ENCODE results near the gene TMEM134. TPM values are rescaled to one million over a fixed set of nuclear protein-coding genes. Genes with fewer than 3 reads are reported as not detected.

TMEM134 gene
- total and polyA plus RNA-seq, 2 donors (not counting 3 experiments of a cell fraction or from before 2014, with no cell fraction given), result 33.4 to 207 TPM

- H3K27ac ChIP-seq (ENCODE audit: insufficient read depth, low read depth, low read length), result no peak overlapping the region
- no peaks in the 10 kb centered on the region for H3K9me3 ChIP-seq (replicated peaks; ENCODE audit: control insufficient read depth, insufficient read depth, low read length)
- H3K9ac ChIP-seq (replicated peaks; ENCODE audit: extremely low read depth, insufficient read depth, low read length), result no peak overlapping the region
- H3K79me2 ChIP-seq (ENCODE audit: control insufficient read depth, insufficient read depth, low read length), result peaks cover 11% of the 10 kb centered on the region
- no peak overlapping the region for H3K4me2 ChIP-seq (ENCODE audit: insufficient read depth, low read length)
- ChIA-PET POLR2A (no interaction called here), CTCF (no interaction called here)
- H4K20me1 ChIP-seq (replicated peaks; ENCODE audit: control insufficient read depth, extremely low read depth, insufficient read depth, low read length), result no peaks in the 10 kb centered on the region
- H2AFZ ChIP-seq (ENCODE audit: low read depth, low read length), result no peak overlapping the region
- peaks cover 0 to 4% of the 10 kb centered on the region in 2 experiments for H3K36me3 ChIP-seq (ENCODE audit: control insufficient read depth in 2 of 2, extremely low read depth in 1 of 2, insufficient read depth in 2 of 2, low read length in 2 of 2)
- peaks cover 29% of the 10 kb centered on the region for H3K4me1 ChIP-seq (ENCODE audit: control insufficient read depth, extremely low read depth, insufficient read depth, low read length)
- DNase-seq (ENCODE audit: low read depth, low spot score) (no peak), FAIRE-seq (no peak)
- intact Hi-C loops (cut with micrococcal nuclease), result no loop called here
- no peaks in the 10 kb centered on the region for H3K9me1 ChIP-seq (replicated peaks; ENCODE audit: control insufficient read depth, extremely low read depth, insufficient read depth, low read length)
- dilution Hi-C loops (cut with MboI; ENCODE audit: extremely low pct_ligation_motif_present, low sequenced_read_pairs), result no loop called here
- TF ChIP-seq JUN (IDR thresholded peaks at IDR 0.05; ENCODE audit: borderline replicate concordance, insufficient read depth, insufficient read length, low read depth), result no peak
- no peak for TF ChIP-seq MYC (IDR thresholded peaks at IDR 0.05; ENCODE audit: low read depth, low read length)
- no peak for TF ChIP-seq EZH2 (IDR thresholded peaks at IDR 0.05; ENCODE audit: borderline replicate concordance, low read depth, low read length, severe bottlenecking)
- TF ChIP-seq POLR2AphosphoS5 (IDR thresholded peaks at IDR 0.05; ENCODE audit: insufficient read depth, low read depth, low read length), result no peak
- no peak for TF ChIP-seq CTCF (IDR thresholded peaks at IDR 0.05; ENCODE audit: extremely low read depth in 1 of 2, insufficient read depth in 1 of 2, low read depth in 1 of 2, low read length in 2 of 2)
- TF ChIP-seq FOS (IDR thresholded peaks at IDR 0.05; ENCODE audit: borderline replicate concordance, insufficient read depth, low read length), result no peak
- no peak for TF ChIP-seq GATA2 (IDR thresholded peaks at IDR 0.05; ENCODE audit: insufficient read depth, insufficient read length, low read depth, low read length)
- no peak for TF ChIP-seq POLR2A (IDR thresholded peaks at IDR 0.05; ENCODE audit: low read depth, low read length)
- H3K4me3 ChIP-seq (replicated peaks in 1 of 3; ENCODE audit: insufficient read depth in 1 of 3, low read depth in 1 of 3, low read length in 3 of 3), result no peak overlapping the region
- peaks cover 0 to 6% of the 10 kb centered on the region in 2 experiments for H3K27me3 ChIP-seq (ENCODE audit: control insufficient read depth in 2 of 2, insufficient read depth in 2 of 2, low read length in 2 of 2)
- no TSS peak for BruUV-seq (replicated peaks)
Measured at GRCh38 chr11:67510023-67510345, 40.9 kb upstream of the TMEM134 start.
